Measurements from ENCODE around the gene MED22.
"Not testable (repeated sequence)": the region's sequence is repeated elsewhere in the genome, so short reads cannot be mapped to it uniquely, and the experiment has no call there.

Gene MED22

DNA sequence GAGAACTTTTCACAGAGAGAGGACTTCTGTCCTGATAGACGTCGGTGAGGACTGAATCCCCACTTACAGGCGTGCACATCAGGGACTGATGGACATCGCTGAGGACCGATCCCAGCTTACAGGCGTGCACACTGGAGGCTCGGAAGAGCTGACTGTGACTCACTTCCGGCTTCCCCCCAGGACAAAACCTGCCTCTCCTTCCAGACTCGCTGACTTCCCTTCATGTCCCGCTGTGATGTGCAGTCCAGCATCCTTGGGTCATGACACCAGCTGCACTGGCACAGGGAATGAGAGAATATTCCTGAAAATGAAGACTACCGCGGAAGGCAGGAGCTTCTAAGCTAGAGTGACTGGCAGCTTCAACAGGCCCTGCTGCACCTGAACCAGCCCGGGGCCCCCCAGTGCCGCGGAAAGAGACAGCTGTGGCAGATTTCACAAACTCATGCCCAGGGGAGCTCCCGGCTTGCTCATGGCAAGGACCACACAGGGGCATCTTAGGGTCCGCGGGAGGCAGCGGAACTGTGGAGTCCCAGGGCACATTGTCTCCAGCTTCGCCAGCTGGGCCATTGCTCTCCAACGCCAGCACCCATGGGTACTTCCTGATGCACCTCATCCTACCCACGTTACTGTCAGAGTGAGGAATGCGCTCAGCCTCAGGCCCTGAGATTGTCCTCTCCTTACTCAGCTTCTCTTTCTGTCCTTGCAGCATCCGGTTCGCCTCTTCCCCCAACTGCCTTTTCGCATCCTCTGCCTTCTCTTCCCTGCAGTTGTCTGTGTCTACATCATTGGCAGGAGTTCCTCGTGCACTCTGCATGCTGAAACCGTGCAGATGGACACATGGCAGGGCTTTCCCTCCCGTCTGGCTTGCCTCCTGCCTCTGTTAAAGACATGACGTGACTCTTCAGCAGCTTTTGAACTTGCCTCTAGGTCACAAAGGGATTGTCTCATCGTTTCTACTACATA, 41.4 kb downstream of the MED22 start:
- DNase-seq (ENCODE audit: low read depth in 3 of 3): no peak

DNA sequence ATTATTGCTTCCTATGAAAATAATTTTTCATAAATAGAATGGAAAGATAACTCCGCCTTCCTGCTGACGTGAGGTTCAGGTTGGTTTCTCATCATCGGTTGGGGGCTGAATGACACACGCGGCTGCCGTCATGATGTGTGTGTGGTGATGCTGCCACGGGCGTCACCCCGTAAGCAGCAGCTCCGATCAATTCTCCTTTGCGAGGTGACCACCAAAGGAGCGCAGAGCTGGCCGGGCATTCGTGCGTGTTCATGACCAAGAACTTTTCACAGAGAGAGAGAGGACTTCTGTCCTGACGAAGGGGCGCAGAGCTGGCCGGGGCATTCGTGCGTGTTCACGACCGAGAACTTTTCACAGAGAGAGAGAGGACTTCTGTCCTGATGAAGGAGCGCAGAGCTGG, 42.2 kb downstream of the MED22 start:
- no peak for DNase-seq (ENCODE audit: low read depth in 3 of 3)

DNA sequence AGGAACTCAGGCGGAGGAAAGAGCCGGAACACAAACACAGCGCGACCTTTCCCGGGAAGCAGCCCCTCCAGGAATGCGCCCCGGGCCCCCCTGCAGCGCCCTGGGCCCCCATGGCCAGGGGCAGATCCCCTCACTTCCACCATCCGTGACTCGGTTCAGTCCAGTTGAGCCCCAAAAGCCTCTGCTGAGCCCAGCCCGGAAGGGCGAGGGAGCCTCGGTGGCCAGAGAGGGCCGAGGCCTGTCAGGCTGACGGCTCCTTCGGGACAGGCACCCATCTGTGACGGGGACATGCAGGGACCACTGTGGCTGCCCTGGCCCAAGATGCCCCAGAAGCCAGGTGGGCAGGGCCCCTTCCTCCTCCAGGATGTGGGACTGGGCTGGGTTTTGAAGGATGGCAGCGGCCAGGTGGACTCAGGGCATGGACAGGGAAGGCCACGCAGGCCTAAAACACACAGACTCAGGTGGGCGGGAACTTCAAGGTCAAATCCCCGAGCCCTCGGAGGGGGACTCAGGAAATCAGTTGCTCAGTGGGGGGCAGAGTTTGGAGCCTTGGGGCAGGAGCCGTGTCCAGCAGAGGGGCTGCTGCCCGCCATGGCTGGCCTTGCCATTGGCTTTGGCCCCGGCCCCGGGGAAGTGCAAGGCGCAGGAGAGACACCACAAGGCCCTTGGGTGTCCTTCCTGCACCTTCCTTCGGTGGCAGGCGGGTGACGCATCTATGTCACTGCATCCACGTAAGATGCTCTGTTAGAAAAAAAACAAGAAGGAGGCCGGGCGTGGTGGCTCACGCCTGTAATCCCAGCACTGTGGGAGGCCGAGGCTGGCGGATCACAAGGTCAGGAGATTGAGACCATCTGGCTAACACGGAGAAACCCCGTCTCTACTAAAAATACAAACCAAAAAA, 43.2 kb downstream of the MED22 start:
- no peak for DNase-seq (ENCODE audit: low read depth in 3 of 3)

DNA sequence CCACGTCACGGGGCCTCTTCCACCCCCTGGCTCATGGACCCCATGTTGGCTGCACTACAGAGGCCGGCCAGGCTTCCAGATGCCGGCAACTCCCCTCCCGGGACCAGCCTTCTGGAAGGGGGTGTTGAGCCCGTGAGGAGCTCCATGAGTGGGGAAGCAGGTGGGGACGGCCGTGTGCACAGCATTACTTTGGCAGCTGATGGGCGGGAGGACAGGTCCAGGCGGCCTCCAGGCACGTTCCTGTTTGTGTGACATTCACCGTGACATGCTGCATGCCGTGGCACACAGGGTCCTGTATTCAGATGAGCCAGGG, 43.8 kb downstream of the MED22 start:
- no peak for DNase-seq (ENCODE audit: low read depth in 3 of 3)

DNA sequence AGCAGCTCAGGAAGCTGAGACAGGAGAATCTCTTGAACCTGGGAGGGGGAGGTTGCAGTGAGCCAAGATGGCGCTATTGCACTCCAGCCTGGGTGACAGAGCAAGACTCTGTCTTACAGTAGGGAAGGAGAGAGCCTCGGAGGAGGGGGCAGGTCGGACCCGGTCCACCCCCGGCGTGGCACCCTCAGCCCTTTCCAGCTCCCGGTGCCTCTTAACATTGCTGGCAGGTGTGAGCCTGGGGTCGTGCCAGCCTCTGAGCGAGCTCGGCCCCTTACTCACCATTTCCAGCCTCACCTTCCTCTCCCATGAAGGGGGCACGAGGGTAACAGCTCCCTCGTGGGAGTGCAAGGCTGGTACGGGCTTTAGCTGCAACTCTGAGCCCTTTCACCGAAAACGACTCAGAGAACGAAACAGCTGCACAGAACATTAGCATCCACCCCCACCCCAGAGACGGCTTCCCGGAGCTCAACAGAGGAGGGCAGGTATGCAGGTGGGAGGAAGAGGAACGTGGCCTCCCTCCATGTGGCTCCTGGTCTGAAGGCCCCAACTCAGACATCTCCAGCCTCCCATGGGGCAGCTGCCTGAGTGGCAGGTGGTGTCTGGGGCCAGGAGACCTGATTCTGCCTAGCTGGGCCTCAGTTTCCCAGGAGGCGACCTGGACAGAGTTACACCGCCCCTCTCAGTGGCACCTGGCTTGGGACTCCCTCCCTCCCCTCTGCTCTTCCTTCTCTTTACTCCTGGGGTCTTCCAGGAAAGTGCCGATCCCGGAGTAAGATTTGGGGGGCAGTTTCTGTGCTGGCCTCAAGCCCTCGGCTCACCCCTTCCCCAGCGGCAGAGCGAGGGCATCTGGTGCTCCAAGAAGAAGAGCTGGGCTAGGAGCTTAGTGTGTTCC, 44.4 kb downstream of the MED22 start:
- DNase-seq (ENCODE audit: low read depth in 3 of 3): no peak

DNA sequence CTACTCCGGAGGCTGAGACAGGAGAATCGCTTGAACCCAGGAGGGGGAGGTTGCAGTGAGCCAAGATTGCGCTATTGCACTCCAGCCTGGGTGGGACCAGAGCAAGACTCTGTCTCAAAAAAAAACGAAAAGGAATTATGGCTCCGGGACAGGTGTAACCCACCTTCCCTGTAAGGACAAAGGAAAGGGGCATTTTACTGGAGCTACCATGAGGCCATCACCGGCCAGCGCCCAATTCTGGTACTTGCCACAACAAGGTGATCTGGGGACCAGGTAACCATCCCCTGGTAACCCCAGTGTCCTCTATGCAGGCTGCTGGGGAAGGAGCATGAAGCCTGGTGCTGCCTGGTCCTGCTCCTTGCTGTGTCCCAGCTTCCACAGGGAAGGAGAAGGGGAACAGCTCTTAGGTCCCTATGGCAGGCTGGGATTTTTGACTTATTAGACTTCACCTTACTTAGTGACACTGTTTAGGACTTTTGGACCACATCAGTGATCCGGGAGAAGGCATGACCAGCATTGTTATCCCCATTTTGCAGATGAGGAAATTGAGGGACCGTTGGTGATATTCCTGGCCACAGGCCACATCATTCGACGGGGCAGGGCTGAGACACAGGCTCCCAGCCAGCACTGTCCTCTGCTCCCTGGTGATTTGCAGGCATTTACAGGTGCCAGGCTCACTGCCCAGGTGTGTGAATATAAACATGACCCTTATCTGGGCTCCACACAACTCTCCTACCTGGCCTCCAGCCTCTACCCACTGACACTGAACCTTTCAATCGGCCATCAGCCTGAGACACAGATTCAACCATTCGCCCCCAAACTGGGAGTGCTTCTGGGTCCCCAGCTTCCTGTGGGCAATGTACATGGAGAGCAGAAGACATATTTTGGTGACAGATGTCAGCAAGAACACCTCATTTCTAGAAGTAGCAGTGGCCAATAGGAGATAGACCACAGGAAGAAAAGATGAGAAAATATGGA, 46.4 kb downstream of the MED22 start:
- DNase-seq (ENCODE audit: low read depth in 3 of 3): no peak

DNA sequence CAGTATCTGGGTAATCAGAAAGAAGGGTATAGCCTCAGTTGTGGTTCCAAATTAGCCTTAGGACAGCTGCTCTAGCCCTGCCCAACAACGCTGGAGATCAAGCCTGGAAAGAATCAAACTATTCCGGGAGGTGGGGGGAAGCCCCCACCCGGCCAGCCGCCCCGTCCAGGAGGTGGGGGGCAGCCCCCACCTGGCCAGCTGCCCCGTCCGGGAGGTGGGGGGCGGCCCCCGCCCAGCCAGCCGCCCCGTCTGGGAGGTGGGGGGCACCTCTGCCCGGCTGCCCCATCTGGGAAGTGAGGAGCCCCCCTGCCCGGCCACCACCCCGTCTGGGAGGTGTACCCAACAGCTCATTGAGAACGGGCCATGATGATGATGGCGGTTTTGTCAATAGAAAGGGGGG, 47.9 kb downstream of the MED22 start:
- DNase-seq (ENCODE audit: low read depth in 3 of 3): not testable (repeated sequence)

DNA sequence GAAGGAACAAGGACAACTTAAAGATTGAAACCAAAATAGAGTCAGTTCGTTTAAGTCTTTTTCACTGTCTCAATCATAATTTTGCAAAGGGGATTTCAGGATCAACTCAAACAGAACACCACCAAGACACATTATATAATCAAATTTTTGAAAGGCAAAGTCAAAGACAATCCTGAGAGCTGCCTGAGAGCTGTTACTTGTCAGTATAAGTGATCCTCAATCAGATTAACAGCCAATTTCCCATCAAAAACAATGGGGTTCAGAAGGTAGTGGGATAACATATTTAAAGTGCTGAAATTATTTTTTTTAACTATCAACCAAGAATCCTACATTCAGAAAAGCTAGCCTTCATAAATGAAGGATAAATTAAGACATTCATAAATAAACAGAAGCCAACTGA, 53.7 kb downstream of the MED22 start:
- no peak for DNase-seq (ENCODE audit: low read depth in 3 of 3)

DNA sequence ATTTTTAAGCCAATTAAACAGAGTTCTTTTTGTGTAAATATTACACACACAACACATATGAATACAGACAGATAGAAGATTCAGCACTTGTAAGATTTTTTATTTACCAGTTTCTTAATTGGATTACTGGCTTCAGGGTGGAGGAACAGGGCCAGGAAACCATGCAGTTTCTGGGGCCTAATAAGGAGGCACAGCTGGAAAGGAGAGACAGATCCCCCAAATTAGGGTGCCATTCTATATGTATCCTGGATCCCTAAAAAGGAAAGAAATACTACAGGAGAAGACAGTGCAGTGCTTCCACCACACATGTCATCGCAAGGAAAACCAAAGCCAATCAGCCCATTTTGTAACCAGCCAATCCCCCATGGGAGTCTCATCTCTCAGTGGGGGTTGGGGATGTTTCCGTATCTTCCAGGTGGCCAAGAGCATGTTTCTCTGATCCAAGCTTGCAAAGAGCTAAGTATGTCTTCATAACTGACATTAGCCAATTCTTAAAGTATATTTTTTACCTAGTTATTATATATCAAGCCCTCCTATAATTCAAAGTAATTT, 57.1 kb downstream of the MED22 start:
- DNase-seq (ENCODE audit: low read depth in 3 of 3): no peak
